ENCODE measurements around the gene GRPR. TPM values are rescaled to one million over a fixed set of nuclear protein-coding genes. Genes with fewer than 3 reads are reported as not detected.

GRPR gene
- total RNA-seq, 2 donors from 2014 or later: not detected

- Histone ChIP-seq H3K4me1 (ENCODE audit: control insufficient read depth in 1 of 2, low read depth in 2 of 2) (no peaks in the 10 kb centered on the region), H3K36me3 (no peaks in the 10 kb centered on the region), H3K9me3 (no peaks in the 10 kb centered on the region), H3K4me3 (no peak overlapping the region), H3K27ac (no peak overlapping the region), H3K27me3 (replicated peaks; ENCODE audit: insufficient read depth) (no peaks in the 10 kb centered on the region)
- no peak for ATAC-seq (ENCODE audit: insufficient number of reproducible peaks, low FRiP score, low read depth)
- TF ChIP-seq, protein P1, sequence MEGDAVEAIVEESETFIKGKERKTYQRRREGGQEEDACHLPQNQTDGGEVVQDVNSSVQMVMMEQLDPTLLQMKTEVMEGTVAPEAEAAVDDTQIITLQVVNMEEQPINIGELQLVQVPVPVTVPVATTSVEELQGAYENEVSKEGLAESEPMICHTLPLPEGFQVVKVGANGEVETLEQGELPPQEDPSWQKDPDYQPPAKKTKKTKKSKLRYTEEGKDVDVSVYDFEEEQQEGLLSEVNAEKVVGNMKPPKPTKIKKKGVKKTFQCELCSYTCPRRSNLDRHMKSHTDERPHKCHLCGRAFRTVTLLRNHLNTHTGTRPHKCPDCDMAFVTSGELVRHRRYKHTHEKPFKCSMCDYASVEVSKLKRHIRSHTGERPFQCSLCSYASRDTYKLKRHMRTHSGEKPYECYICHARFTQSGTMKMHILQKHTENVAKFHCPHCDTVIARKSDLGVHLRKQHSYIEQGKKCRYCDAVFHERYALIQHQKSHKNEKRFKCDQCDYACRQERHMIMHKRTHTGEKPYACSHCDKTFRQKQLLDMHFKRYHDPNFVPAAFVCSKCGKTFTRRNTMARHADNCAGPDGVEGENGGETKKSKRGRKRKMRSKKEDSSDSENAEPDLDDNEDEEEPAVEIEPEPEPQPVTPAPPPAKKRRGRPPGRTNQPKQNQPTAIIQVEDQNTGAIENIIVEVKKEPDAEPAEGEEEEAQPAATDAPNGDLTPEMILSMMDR (IDR thresholded peaks at IDR 0.05): no peak
- no peak for DNase-seq (ENCODE audit: low spot score)
Measured at GRCh38 chrX:16186380-16187007, 63.1 kb downstream of the GRPR start.

GRCh38 chrX:16187024-16187760 is 63.8 kb downstream of the GRPR start:
- no peaks in the 10 kb centered on the region for H3K36me3 ChIP-seq
- no peaks in the 10 kb centered on the region for H3K27me3 ChIP-seq (replicated peaks; ENCODE audit: insufficient read depth)
- DNase-seq (ENCODE audit: low spot score) (no peak), ATAC-seq (ENCODE audit: insufficient number of reproducible peaks, low FRiP score, low read depth) (no peak)
- TF ChIP-seq, protein P1 (IDR thresholded peaks at IDR 0.05): no peak
- no peak overlapping the region for H3K4me3 ChIP-seq
- H3K9me3 ChIP-seq: no peaks in the 10 kb centered on the region
- H3K27ac ChIP-seq: no peak overlapping the region
- no peaks in the 10 kb centered on the region for H3K4me1 ChIP-seq (ENCODE audit: control insufficient read depth in 1 of 2, low read depth in 2 of 2)

- no peaks in the 10 kb centered on the region for H3K9me3 ChIP-seq
- no peaks in the 10 kb centered on the region for H3K36me3 ChIP-seq
- H3K27ac ChIP-seq: no peak overlapping the region
- DNase-seq (ENCODE audit: low spot score): no peak
- ATAC-seq (ENCODE audit: insufficient number of reproducible peaks, low FRiP score, low read depth): no peak
- H3K27me3 ChIP-seq (replicated peaks; ENCODE audit: insufficient read depth): no peaks in the 10 kb centered on the region
- no peak overlapping the region for H3K4me3 ChIP-seq
- TF ChIP-seq, protein P1 (IDR thresholded peaks at IDR 0.05): no peak
- no peaks in the 10 kb centered on the region for H3K4me1 ChIP-seq (ENCODE audit: control insufficient read depth in 1 of 2, low read depth in 2 of 2)
Measured at GRCh38 chrX:16188687-16189086, 65.3 kb downstream of the GRPR start.

DNA sequence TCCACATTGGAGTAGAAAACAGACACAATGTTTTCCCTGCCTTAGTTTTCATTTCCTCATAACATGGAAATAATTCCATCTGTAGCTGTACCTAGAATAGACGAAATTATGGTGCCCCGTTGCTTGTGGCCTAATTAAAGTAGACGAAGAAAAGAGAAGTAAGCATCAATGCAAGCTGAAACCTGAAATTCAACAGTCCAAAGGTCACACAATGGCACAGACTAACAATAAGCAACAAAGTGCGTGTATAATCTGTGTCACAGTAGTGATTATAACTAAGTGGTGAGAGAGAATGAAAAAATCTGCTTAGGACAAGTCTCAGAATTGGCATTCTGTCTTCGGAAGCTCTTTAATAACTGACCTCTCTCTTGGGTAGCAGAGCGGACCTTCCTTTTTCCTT is 68.2 kb downstream of the GRPR start:
- Histone ChIP-seq H3K27me3 (replicated peaks; ENCODE audit: insufficient read depth) (no peaks in the 10 kb centered on the region), H3K36me3 (no peaks in the 10 kb centered on the region), H3K27ac (no peak overlapping the region), H3K4me1 (ENCODE audit: control insufficient read depth in 1 of 2, low read depth in 2 of 2) (no peaks in the 10 kb centered on the region), H3K9me3 (no peaks in the 10 kb centered on the region), H3K4me3 (no peak overlapping the region)
- TF ChIP-seq, protein P1 (IDR thresholded peaks at IDR 0.05): no peak
- DNase-seq (ENCODE audit: low spot score) (no peak), ATAC-seq (ENCODE audit: insufficient number of reproducible peaks, low FRiP score, low read depth) (no peak)

GRCh38 chrX:16196829-16197228 is 73.5 kb downstream of the GRPR start:
- DNase-seq (ENCODE audit: low spot score): no peak
- Histone ChIP-seq H3K36me3 (no peaks in the 10 kb centered on the region), H3K9me3 (no peaks in the 10 kb centered on the region), H3K4me3 (no peak overlapping the region), H3K27me3 (replicated peaks; ENCODE audit: insufficient read depth) (no peaks in the 10 kb centered on the region), H3K4me1 (ENCODE audit: control insufficient read depth in 1 of 2, low read depth in 2 of 2) (no peaks in the 10 kb centered on the region), H3K27ac (no peak overlapping the region)
- no peak for ATAC-seq (ENCODE audit: insufficient number of reproducible peaks, low FRiP score, low read depth)
- TF ChIP-seq, protein P1 (IDR thresholded peaks at IDR 0.05): no peak
